ENCODE results near the gene FAIM2. TPM values are rescaled to one million over a fixed set of nuclear protein-coding genes. Genes with fewer than 3 reads are reported as not detected.
A peak's percentile ranks its signal among the peaks of the same experiment; 100 is the strongest.

FAIM2 gene
- total and polyA plus RNA-seq, 4 donors, result 18.1 to 203 (median 130) TPM

DNA sequence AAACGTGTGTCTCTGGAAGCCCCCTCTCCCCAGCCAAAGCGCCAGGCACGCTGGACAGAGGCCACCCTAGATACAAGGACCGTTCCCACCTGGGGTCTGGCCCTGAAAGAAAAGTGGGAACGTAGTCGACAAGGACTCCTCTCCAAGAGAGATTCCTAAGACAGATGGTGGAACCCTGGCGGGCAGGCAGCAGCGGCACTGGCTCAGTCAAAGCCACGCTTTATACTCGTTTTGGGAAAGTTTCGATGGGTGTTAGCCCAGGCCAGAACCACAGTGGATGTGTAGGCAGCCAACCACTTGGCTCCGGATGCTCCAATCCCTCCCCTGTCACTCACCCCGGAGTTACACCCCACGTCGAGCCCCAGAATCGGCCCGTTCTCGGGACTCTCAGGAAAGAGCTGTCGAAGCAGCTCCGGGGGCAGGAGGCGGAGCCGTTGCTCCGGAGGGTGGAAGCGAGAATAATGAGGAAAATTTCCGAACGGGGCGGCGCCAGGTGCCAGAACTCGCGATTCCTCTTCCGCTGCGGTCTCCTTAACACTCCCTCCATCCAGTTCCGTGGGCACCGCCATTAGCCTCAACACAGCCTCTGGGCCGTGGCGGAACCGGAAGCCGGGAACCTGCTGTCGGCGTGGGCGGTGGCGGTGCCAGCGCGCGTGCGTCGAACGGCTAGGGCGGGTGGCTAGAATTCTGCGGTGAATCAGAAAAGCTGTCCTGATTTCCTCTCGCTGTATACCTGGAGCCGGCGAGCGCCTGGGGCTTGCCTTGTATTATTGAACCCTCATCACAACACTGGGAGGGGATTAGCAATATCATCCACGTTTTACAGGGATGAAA is 61.0 kb downstream of the FAIM2 start, which contains the start of gene BCDIN3D:
Gene BCDIN3D, minus strand, starts transcription at position 588 of the 834 bp plus-strand sequence. Its CDS starts 19 bp downstream, at position 569.
- no peaks in the 10 kb centered on the region for H3K27me3 ChIP-seq (ENCODE audit: control insufficient read depth, insufficient read depth, low read length)

DNA sequence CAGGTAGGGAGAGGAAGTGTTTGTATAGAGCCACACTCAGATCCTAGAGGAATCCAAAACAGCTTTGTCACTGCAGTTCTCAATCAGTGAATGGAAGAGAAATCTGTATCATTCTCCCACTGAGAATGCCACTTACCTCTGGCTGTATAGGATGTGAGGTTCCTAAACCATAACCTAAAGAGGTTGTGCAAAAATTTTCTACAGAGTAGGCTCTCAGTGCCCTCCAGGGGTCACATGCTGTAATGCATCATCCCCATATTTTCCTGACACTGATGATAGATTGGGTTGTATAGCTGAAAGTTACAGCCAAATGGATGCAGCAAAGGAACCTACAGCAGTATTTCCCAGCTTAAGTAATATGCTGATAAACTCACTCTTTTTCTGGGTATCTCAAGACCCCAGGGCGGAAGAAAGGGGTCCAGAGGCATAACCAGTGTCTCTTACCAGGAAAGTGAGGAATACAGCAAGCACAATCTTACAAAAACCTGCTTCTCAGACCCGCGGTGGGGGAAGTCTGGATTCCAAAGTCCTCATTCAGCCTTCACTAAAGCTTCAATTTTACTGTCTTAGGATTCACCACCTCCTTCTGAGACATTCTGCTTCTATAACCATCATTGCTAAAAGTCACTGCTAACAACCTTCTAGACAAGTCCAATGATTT is 64.6 kb downstream of the FAIM2 start:
- peak in 2 of 6 donors; percentile 46 to 50 for DNase-seq (ENCODE audit: low read depth in 4 of 6, low spot score in 6 of 6)
- no peaks in the 10 kb centered on the region for H3K27me3 ChIP-seq (ENCODE audit: control insufficient read depth, insufficient read depth, low read length)
- H3K36me3 ChIP-seq (ENCODE audit: control insufficient read depth, insufficient read depth, low read length), result no peaks in the 10 kb centered on the region
- no peak overlapping the region for H3K27ac ChIP-seq (ENCODE audit: low read depth, low read length)
- peaks cover 21% of the 10 kb centered on the region for H3K4me1 ChIP-seq (ENCODE audit: control insufficient read depth, insufficient read depth, low read length)
- WGBS (ENCODE audit: insufficient coverage), result 78% methylated on average over 3 of the region's 3 CpGs
- H3K4me3 ChIP-seq (ENCODE audit: low read depth, low read length), result no peak overlapping the region
- no peaks in the 10 kb centered on the region for H3K9me3 ChIP-seq (ENCODE audit: control insufficient read depth, insufficient read depth, low read length)

More for the DNA sequence above, 61.0 kb downstream of the FAIM2 start, which contains the start of gene BCDIN3D:
- DNase-seq (ENCODE audit: low read depth in 4 of 6, low spot score in 6 of 6), result peak; percentile 67 to 97 (median 78)
- Histone ChIP-seq H3K4me1 (ENCODE audit: control insufficient read depth, insufficient read depth, low read length) (peaks cover 21% of the 10 kb centered on the region), H3K9me3 (ENCODE audit: control insufficient read depth, insufficient read depth, low read length) (no peaks in the 10 kb centered on the region), H3K36me3 (ENCODE audit: control insufficient read depth, insufficient read depth, low read length) (no peaks in the 10 kb centered on the region), H3K27ac (ENCODE audit: low read depth, low read length) (peak within 1 kb of the TSS; percentile 92), H3K4me3 (ENCODE audit: low read depth, low read length) (peak within 1 kb of the TSS; percentile 80)
- 0% methylated on average over 38 of the region's 55 CpGs for WGBS (ENCODE audit: insufficient coverage)

DNA sequence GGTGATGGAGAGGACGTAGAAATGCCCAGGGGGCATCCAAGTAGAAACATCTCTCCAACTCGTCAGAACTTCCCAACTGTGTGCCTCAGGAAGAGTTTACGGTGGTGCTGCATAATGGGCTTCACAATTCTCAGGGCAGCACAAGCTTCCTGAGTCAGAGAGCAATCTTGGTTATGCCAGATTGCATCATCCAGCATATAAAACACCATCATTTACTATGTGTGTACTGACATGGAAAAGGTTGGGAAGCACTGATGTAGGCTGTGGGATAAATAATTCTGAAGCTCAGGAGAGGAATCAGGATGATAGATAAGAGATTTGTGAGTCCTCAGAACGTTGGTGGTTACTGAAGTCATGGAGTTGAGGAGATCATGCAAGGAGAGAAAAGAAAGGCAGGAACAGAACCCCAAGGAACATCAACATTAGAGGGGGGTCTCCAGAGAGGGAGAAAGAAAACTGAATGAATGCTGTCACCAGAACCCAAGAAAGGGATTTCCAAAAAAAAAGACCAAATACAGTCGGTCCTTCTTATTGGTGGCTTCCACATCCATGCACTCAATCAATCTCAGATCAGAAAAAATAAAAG is 70.8 kb downstream of the FAIM2 start:
- 80% methylated on average over 1 of the region's 5 CpGs for WGBS (ENCODE audit: insufficient coverage)
- H3K36me3 ChIP-seq (ENCODE audit: control insufficient read depth, insufficient read depth, low read length), result no peaks in the 10 kb centered on the region
- no peak for DNase-seq (ENCODE audit: low read depth in 4 of 6, low spot score in 6 of 6)
- no peak overlapping the region for H3K27ac ChIP-seq (ENCODE audit: low read depth, low read length)
- no peak overlapping the region for H3K4me3 ChIP-seq (ENCODE audit: low read depth, low read length)
- H3K27me3 ChIP-seq (ENCODE audit: control insufficient read depth, insufficient read depth, low read length), result no peaks in the 10 kb centered on the region
- peaks cover 6% of the 10 kb centered on the region for H3K4me1 ChIP-seq (ENCODE audit: control insufficient read depth, insufficient read depth, low read length)
- no peaks in the 10 kb centered on the region for H3K9me3 ChIP-seq (ENCODE audit: control insufficient read depth, insufficient read depth, low read length)

DNA sequence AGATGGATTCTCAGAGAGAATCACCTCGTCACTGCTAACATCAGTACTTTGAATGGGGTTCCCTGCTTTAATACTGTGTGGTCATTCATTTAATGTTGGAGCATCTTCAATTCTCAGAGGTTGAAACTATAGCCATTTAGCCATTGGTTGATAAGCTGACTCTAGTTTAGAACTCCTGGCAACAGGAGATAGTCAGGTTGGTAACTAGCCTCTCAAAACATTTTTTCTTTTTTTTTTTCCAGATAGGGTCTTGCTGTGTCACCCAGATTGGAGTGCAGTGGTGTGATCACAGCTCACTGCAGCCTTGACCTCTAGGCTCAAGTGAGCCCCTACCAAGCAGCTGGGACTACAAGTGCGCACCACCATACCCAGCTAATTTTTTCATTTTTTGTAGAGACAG is 72.0 kb downstream of the FAIM2 start:
- Histone ChIP-seq H3K27ac (ENCODE audit: low read depth, low read length) (no peak overlapping the region), H3K36me3 (ENCODE audit: control insufficient read depth, insufficient read depth, low read length) (no peaks in the 10 kb centered on the region), H3K4me1 (ENCODE audit: control insufficient read depth, insufficient read depth, low read length) (peaks cover 15% of the 10 kb centered on the region), H3K9me3 (ENCODE audit: control insufficient read depth, insufficient read depth, low read length) (no peaks in the 10 kb centered on the region), H3K27me3 (ENCODE audit: control insufficient read depth, insufficient read depth, low read length) (no peaks in the 10 kb centered on the region), H3K4me3 (ENCODE audit: low read depth, low read length) (no peak overlapping the region)
- no peak for DNase-seq (ENCODE audit: low read depth in 4 of 6, low spot score in 6 of 6)
- 86% methylated on average over 1 of the region's 2 CpGs for WGBS (ENCODE audit: insufficient coverage)

DNA sequence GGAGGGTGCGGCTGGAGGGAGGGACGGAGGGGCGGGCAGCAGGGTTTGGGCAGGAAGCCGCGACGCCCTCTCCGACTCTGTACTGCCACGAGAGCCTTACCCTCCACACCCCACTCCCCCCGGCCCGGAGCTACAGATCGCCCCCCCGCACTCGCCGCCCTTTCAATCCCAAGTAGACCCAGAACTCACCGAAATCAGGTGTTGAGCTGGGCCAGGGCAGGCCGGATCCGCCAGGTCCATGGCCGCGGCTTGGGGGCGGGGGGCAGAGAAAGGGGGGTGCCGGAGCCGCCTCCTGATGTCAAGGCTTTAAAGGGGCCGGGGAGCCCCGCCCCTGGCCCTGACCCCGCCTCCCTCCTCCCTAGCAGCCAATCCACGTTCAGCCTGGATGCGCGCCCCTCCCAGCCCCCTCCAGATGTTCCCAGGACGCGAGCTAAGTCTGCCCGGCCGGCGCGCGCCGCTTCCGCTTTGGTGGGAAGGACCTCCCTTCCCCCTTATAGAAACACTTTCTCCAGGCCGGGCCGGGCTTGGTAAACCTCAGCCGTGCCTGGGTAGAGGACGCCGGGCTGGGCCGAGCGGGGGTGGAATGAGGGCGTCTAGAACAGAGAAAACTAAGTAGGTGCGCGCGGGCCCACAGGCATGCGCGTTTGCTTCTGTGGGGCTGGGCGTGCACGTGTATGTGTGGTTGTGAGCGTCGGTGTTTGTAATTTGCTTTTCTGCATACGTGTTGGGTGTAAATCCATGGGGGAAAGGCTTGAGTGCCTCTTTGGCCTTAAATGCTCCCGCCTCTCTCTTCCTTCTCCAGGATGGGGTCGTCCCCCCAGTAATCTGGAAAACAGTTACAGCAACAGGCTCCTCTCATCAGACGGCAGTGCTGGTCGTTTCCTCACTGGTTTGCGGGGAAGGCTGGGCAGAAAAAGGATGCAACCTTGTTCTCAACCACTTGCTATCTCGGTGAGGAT is 75.3 kb downstream of the FAIM2 start, which contains the start of gene NCKAP5L:
Gene NCKAP5L, minus strand, starts transcription at position 281 of the 959 bp plus-strand sequence. CDS start 24,369 bp downstream, outside the sequence.
- Histone ChIP-seq H3K4me3 (ENCODE audit: low read depth, low read length) (peak within 1 kb of the TSS; percentile 85), H3K36me3 (ENCODE audit: control insufficient read depth, insufficient read depth, low read length) (peaks cover 19% of the 10 kb centered on the region)

DNA sequence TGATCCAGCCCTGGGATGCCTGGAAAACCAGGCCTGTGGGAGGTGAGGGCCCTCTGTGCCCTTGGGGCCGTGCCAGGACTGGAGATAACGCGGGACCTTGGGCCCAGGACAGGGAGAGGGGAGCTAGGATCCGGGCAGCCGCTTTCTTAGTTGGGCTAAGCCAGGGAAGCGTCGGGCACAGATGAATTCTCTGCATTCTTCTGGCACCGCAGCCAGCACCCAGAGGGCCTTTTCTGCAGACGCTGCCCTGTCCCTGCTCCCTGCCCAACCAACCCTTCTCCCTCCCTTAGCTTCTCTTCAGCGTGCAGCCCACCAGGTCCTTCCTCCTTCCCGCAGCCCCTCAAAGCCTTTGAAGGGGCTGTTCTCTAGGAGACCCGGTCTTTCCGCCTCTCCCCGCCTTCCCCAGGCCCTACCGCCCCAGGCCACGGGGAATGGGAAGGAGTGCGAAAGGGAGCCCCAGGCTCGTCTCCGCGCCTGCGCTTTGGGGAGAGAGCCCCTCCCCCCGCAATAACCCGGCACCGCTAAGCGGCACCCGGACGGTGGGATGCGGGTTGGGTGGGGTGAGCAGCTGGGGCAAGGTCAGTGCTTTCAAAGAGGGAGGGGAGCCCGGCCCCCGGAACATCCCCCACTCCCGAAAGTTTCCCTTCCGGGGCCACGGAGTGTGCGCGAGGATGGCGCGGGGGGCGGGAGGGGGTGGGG is 76.2 kb downstream of the FAIM2 start:
- 0% methylated on average over 14 of the region's 38 CpGs for WGBS (ENCODE audit: insufficient coverage)
- Histone ChIP-seq H3K27me3 (ENCODE audit: control insufficient read depth, insufficient read depth, low read length) (no peaks in the 10 kb centered on the region), H3K4me1 (ENCODE audit: control insufficient read depth, insufficient read depth, low read length) (peaks cover 42% of the 10 kb centered on the region), H3K27ac (ENCODE audit: low read depth, low read length) (peak overlapping the region; percentile 89), H3K36me3 (ENCODE audit: control insufficient read depth, insufficient read depth, low read length) (peaks cover 28% of the 10 kb centered on the region), H3K4me3 (ENCODE audit: low read depth, low read length) (peak overlapping the region; percentile 85), H3K9me3 (ENCODE audit: control insufficient read depth, insufficient read depth, low read length) (no peaks in the 10 kb centered on the region)
- DNase-seq (ENCODE audit: low read depth in 4 of 6, low spot score in 6 of 6), result peak in 4 of 6 donors; percentile 46 to 93 (median 76)

More for the DNA sequence above, 75.3 kb downstream of the FAIM2 start, which contains the start of gene NCKAP5L:
- peak; percentile 86 to 98 (median 94) for DNase-seq (ENCODE audit: low read depth in 4 of 6, low spot score in 6 of 6)
- H3K27ac ChIP-seq (ENCODE audit: low read depth, low read length), result peak within 1 kb of the TSS; percentile 89
- no peaks in the 10 kb centered on the region for H3K27me3 ChIP-seq (ENCODE audit: control insufficient read depth, insufficient read depth, low read length)
- WGBS (ENCODE audit: insufficient coverage), result 0% methylated on average over 51 of the region's 61 CpGs
- peaks cover 42% of the 10 kb centered on the region for H3K4me1 ChIP-seq (ENCODE audit: control insufficient read depth, insufficient read depth, low read length)
- H3K9me3 ChIP-seq (ENCODE audit: control insufficient read depth, insufficient read depth, low read length), result no peaks in the 10 kb centered on the region

DNA sequence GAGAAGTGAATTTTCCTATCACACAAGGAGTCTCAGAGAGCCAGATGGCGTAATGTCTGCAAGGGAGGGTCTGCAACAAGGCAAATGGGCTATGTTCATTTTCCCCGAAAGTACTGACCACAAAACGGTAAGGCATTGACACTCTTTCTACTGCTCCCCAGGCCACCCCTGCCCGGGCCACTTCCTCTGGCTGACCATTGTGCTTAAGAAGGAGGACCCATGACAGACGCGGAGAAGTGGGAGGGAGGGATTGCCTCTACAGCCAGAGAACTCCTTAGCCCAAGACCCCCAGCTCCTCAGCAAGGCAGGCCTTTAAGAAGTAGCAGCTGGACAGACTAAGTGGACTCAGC is 76.7 kb downstream of the FAIM2 start:
- H3K4me1 ChIP-seq (ENCODE audit: control insufficient read depth, insufficient read depth, low read length), result peaks cover 42% of the 10 kb centered on the region
- 0% methylated on average over 1 of the region's 6 CpGs for WGBS (ENCODE audit: insufficient coverage)
- peaks cover 29% of the 10 kb centered on the region for H3K36me3 ChIP-seq (ENCODE audit: control insufficient read depth, insufficient read depth, low read length)
- no peaks in the 10 kb centered on the region for H3K27me3 ChIP-seq (ENCODE audit: control insufficient read depth, insufficient read depth, low read length)
- H3K4me3 ChIP-seq (ENCODE audit: low read depth, low read length), result peak overlapping the region; percentile 85
- H3K27ac ChIP-seq (ENCODE audit: low read depth, low read length), result peak overlapping the region; percentile 89
- no peaks in the 10 kb centered on the region for H3K9me3 ChIP-seq (ENCODE audit: control insufficient read depth, insufficient read depth, low read length)
- DNase-seq (ENCODE audit: low read depth in 4 of 6, low spot score in 6 of 6), result peak in 1 of 6 donors; percentile 5

DNA sequence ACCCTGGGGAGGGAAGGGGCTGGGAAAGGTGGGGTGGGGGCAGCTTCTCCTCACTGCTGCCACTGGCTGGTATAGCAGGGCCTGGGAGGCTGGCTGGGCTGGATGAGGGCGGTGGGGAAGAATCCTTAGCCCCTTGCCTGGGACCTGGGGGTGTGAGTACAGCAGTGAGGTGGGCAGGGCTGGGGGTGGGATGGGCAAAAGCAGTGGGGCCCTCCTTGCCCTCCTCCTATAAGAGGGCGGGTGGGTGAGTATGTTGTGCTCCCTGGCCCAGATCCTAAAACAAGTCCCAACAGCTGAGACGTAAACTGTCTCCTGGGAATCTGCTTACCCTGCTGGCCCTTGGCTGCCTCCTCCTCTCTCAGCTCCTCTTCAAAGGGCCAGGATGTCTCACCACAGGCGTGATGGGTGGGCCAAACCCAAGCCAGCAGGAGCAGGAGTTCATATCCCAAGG is 77.7 kb downstream of the FAIM2 start:
- Histone ChIP-seq H3K4me1 (ENCODE audit: control insufficient read depth, insufficient read depth, low read length) (peaks cover 47% of the 10 kb centered on the region), H3K27ac (ENCODE audit: low read depth, low read length) (no peak overlapping the region), H3K4me3 (ENCODE audit: low read depth, low read length) (no peak overlapping the region), H3K36me3 (ENCODE audit: control insufficient read depth, insufficient read depth, low read length) (peaks cover 29% of the 10 kb centered on the region), H3K27me3 (ENCODE audit: control insufficient read depth, insufficient read depth, low read length) (no peaks in the 10 kb centered on the region), H3K9me3 (ENCODE audit: control insufficient read depth, insufficient read depth, low read length) (no peaks in the 10 kb centered on the region)
- DNase-seq (ENCODE audit: low read depth in 4 of 6, low spot score in 6 of 6), result peak in 1 of 6 donors; percentile 23
- WGBS (ENCODE audit: insufficient coverage), result 60% methylated on average over 1 of the region's 4 CpGs

Measured in spinal cord (tissue), 10 donors.